ENCODE data around the gene MRC2.
"Not testable (repeated sequence)": the region's sequence is repeated elsewhere in the genome, so short reads cannot be mapped to it uniquely, and the experiment has no call there.

MRC2 gene

DNA sequence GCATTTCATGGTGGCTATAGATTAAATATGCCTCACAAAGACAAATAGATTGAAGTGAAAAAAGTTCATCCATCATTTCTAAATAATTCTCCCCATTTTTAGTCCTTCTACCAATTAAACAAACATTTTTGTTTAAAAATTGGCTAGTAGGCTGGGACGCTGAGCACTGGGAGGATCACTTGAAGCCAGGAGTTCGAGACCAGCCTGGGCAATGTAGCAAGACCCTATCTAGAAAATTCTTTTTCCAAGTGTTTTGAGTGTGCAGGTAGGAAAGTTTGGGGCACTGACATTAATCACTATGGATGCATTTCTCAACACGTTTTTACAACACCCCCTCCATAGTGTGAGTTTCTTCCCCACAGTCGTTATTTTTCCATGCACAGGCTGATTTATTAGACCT lies 56.7 kb downstream of the MRC2 start:
- DNase-seq: no peak

DNA sequence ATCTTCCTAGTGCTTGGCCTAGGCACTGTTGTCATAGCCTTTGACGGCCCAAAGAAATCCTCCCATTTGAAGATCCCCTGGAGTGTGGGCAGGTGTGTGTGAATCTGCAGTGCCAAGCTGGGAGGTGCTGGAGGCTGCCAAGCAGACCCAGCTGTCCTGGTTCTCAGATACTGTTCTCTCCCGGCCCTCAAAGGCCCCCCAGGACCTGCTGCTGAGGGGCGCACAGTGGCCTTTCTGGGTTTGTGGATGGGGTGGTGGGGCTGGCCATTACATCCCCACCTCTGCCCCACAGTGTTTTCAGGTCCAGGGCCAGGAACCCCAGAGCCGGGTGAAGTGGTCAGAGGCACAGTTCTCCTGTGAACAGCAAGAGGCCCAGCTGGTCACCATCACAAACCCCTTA lies 60.5 kb downstream of the MRC2 start:
- DNase-seq: no peak

GRCh38 chr17:62688398-62689160 lies 61.1 kb downstream of the MRC2 start:
- DNase-seq: no peak

GRCh38 chr17:62689441-62690167 lies 62.1 kb downstream of the MRC2 start:
- no peak for DNase-seq

- no peak for DNase-seq
Measured at GRCh38 chr17:62690168-62690897, 62.9 kb downstream of the MRC2 start.

DNA sequence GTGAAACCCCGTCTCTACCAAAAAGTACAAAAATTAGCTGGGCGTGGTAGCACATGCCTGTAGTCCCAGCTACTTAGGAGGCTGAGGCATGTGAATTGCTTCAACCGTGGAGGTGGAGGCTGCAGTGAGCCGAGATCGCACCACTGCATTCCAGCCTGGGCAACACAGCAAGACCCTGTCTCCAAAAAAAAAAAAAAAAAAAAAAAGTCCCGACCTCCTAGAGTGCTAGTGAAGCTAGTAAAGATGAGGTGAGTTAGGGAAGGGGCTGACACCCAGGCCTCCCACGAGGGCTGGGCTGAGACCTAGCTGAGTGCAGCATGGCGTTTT lies 64.1 kb downstream of the MRC2 start:
- not testable (repeated sequence) for DNase-seq

GRCh38 chr17:62692159-62692651 lies 64.7 kb downstream of the MRC2 start:
- DNase-seq: no peak

DNA sequence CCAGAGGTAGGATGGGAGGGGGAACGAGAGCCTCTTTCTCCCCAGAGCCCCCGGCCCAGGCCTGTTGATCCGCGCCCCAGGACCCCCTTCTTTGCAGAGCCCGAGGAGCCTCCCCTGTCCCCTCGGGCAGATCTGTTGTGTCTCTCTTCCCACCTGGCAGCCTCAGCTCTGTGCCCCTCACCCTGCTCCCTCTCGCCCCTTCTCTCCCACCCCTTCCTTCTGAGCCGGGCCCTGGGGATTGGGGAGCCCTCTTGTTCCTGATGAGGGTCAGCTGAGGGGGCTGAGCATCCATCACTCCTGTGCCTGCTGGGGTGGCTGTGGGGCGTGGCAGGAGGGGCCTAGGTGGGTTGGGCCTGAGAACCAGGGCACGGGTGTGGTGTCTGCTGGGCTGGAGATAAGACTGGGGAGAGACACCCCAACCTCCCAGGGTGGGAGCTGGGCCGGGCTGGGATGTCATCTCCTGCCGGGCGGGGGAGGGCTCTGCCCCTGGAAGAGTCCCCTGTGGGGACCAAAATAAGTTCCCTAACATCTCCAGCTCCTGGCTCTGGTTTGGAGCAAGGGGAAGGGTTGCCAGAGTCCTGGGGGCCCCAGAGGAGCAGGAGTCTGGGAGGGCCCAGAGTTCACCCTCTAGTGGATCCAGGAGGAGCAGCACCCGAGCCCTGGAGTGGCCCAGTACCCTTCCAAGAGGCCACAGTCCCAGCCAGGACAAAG lies 65.4 kb downstream of the MRC2 start:
- no peak for DNase-seq

GRCh38 chr17:62693616-62694409 lies 66.3 kb downstream of the MRC2 start:
- DNase-seq: no peak

DNA sequence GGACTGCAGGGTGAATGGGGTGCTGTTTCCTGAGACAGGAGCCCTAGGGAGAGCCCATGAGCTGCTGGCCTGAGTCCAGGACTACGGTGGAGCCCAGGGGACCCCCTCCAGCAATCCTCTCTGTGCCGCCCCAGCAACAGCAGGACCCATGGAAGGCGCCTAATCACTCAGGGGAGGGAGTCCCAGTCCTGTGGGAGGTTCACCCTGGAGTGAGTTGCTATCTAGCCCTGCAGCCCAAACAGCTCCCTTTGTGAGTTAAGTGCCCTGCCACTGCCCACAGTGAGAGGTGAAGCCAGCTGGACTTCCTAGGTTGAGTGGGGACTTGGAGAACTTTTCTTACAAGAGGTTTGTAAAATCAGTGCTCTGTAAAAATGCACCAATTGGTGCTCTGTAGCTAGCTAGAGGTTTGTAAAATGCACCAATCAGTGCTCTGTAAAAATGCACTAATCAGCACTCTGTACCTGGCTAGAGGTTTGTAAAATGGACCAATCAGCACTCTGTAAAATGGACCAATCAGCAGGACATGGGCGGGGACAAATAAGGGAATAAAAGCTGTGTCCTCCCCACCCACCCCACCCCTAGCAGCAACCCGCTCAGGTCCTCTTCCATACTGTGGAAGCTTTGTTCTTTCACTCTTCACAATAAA lies 67.7 kb downstream of the MRC2 start:
- not testable (repeated sequence) for DNase-seq

DNA sequence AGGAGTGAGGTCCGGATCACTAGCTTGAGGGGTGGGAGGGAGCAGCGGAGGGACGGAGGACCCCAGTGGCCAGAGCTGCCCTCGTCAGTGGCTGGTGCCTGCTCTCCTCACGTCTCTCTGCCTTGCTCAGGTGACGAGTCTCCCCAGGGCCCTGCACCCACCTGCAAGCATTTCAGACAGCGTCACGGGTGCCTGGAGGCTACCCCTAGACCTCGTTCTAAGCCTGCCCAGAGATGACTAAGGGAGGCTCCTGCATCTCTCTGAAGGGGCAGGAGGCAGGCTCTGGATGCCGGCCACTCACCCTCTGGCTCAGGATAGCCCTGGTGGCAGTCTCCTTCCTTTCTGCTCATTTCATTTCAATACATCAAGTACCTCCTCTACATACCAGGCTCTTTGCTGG lies 68.8 kb downstream of the MRC2 start:
- no peak for DNase-seq

DNA sequence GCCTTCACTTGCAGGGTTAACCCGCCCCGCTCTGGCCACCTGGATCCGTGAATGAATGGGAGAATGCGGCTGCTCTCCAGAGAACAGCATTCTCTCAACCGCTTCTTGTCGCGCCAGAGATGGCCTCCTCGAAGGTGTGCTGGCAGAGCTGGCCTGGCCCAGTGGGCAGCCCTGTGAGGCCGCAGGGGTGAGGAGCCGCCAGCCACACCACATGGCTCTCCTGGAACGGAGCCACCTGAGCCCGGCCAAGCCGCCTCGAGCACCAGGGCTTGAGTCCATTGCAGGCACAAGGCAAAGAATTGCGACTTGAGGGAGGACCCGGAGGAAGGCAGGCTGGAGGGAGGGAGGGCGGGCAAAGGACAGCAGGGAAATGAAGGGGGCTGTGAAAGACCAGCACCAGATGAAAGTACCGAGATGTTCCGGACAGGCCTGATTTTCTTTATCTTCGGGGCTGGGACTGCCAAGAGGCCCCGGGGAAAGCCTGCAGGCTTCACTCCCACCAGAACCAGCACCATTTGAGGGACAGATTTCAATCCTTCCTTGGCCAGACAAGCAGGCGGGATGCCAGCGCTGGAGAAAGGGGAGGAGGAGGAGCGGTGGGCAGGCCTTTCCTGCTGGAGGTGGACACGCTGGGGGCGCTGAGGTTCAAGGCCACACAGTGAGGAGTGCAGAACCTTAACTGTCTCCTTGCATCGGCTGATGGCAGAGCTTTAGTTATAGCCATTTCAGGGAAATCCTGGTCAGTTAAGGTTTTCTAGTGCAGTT lies 69.4 kb downstream of the MRC2 start:
- DNase-seq: no peak

- not testable (repeated sequence) for DNase-seq
Measured at GRCh38 chr17:62698459-62698858, 71.0 kb downstream of the MRC2 start.

- DNase-seq: no peak
Measured at GRCh38 chr17:62700964-62701705, 73.7 kb downstream of the MRC2 start.

DNA sequence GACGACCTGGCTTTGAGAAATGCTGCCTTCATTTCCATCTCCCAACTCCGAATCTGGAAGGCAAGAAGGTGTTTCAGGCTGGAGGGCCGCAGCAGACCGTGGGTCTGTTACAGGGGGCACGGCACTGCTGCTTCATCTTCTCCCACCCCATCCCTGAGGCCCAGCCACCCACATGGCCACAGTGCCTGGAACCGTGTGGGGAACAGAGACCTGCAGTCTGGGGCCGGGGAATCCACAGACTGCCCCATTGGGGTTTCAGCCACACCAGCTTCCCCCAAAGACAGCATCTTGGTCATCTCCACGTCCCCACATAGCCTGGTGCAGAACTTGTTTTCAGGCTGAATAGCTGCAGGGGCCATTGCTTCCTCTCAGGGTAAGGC lies 74.2 kb downstream of the MRC2 start:
- no peak for DNase-seq

DNA sequence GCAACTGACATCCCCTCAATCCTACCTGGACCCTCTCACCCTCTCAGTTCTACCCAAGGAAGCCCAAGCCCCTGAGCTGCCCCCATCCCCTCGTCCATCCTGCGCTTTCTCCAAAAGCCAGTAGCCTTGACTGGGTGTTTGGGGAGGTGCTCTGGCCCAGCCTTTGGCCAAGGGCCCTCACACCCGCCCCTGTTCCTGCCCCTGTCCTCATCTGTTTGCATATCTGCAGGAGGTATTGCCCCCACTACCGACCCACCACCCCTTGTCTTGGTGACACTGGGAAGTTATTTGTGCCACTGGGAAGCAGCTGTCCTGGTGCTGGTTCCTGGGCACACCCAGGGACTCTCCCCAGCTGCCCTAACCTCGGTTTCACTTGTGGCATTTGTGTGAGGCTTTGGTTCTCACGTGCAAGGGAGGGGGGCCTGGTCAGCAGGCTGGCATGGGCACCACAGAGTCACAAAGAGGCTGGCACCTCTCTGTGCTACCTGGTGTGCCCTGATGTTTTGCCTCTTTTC lies 75.3 kb downstream of the MRC2 start:
- DNase-seq: no peak

- no peak for DNase-seq
Measured at GRCh38 chr17:62703261-62703775, 75.8 kb downstream of the MRC2 start.

DNA sequence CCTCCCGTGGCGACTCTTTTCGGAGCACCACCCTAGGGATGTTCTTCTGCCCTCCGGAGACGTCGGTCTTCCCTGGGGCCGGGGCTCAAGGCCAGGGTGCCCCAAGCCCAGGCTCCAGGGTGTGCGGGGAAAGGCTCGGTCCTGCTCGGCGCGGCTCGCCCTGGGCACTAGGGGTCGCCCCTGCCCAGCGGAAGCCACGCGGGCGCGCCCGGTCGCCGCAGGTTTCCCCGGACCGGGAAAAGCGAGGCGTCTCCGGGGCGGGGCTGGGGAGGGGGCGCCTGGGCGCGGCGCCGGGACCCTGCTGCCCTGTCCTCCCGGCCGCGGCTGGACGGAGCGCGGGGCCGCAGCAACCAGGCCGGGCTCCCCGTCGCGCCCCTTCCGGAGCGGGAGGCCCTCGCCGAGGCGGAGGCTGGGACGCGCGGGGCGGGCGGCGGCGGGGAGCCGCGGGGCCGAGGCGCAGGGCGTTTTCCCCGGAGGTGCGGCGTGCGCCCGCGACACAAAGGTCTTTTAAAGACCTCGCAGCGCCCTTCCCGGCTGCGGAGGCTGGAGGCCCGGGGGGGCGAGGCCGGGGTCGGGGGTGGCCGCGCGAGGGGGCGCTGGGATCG lies 76.4 kb downstream of the MRC2 start:
- peak; percentile 70 for DNase-seq

GRCh38 chr17:62704381-62704971 lies 77.0 kb downstream of the MRC2 start:
- DNase-seq: no peak
